HEK293T (cell line): ENCODE results near the gene WNT9A.
"Not testable (repeated sequence)": the region's sequence is repeated elsewhere in the genome, so short reads cannot be mapped to it uniquely, and the experiment has no call there.

ENCODE experiments used
- CTCF ChIA-PET: fragments of 350-600 bp; formaldehyde crosslinking; extraction: SDS; loops from one replicate; lab custom pipeline; 2021; ENCODE audit warnings: antibody characterized with exemption, inconsistent platforms; lab: Yijun Ruan, JAX
- POLR2A ChIA-PET: fragments of 350-600 bp; formaldehyde crosslinking; extraction: SDS; loops from one replicate; lab custom pipeline; 2020; ENCODE audit warnings: antibody characterized with exemption, inconsistent platforms; lab: Yijun Ruan, JAX
- DNase-seq: peaks from one replicate; pipeline ENCODE4 v3.0.0; 2012; ENCODE audit warnings: mixed read lengths; ENCODE audit errors: extremely low spot score
- ARNT ChIP-seq: fragments of 450-650 bp; IDR thresholded peaks from 2 replicates; pipeline ENCODE4 v1.6.1; 2017; ENCODE audit warnings: mild to moderate bottlenecking
- BHLHE40 ChIP-seq: fragments of 450-650 bp; IDR thresholded peaks from 2 replicates; pipeline ENCODE4 v1.6.1; 2016; ENCODE audit warnings: mild to moderate bottlenecking, moderate library complexity, borderline replicate concordance
- CTBP1 ChIP-seq: fragments of 450-650 bp; IDR thresholded peaks from 2 replicates; pipeline ENCODE4 v1.6.1; 2016; ENCODE audit warnings: borderline replicate concordance
- ELF4 ChIP-seq: fragments of 450-650 bp; IDR thresholded peaks from 2 replicates; pipeline ENCODE4 v1.6.1; 2017; ENCODE audit warnings: antibody characterized with exemption
- FOXA1 ChIP-seq: fragments of 450-650 bp; IDR thresholded peaks from 2 replicates; pipeline ENCODE4 v1.6.1; 2016; ENCODE audit warnings: mild to moderate bottlenecking
- FOXK2 ChIP-seq: fragments of 450-650 bp; IDR thresholded peaks from 2 replicates; pipeline ENCODE4 v1.6.1; 2016; ENCODE audit warnings: mild to moderate bottlenecking
- FOXM1 ChIP-seq: fragments of 450-650 bp; IDR thresholded peaks from 2 replicates; pipeline ENCODE4 v1.6.1; 2017; ENCODE audit warnings: mild to moderate bottlenecking, borderline replicate concordance
- HDGF ChIP-seq: fragments of 450-650 bp; IDR thresholded peaks from 2 replicates; pipeline ENCODE4 v1.6.1; 2017; ENCODE audit warnings: antibody characterized with exemption, borderline replicate concordance
- L3MBTL2 ChIP-seq: fragments of 450-650 bp; conservative IDR thresholded peaks from 2 replicates; pipeline ENCODE4 v1.6.1; 2016; ENCODE audit warnings: mild to moderate bottlenecking
- LEF1 ChIP-seq: fragments of 450-650 bp; IDR thresholded peaks from 2 replicates; pipeline ENCODE4 v1.6.1; 2017; ENCODE audit warnings: mild to moderate bottlenecking, borderline replicate concordance
- NFRKB ChIP-seq: fragments of 450-650 bp; IDR thresholded peaks from 2 replicates; pipeline ENCODE4 v1.6.1; 2016; ENCODE audit warnings: mild to moderate bottlenecking, moderate library complexity
- SP1 ChIP-seq: fragments of 450-650 bp; IDR thresholded peaks from 2 replicates; pipeline ENCODE4 v1.6.1; 2017
- SUZ12 ChIP-seq: fragments of 450-650 bp; IDR thresholded peaks from 2 replicates; pipeline ENCODE4 v1.6.1; 2016; ENCODE audit warnings: mild to moderate bottlenecking
- TARDBP ChIP-seq: fragments of 450-650 bp; IDR thresholded peaks from 2 replicates; pipeline ENCODE4 v1.6.1; 2016
- ZNF384 ChIP-seq: fragments of 450-650 bp; IDR thresholded peaks from 2 replicates; pipeline ENCODE4 v1.6.1; 2016
- TF ChIP-seq, protein P1 (sequence below): fragments of 450-650 bp; IDR thresholded peaks from 2 replicates; pipeline ENCODE4 v1.6.1; 2016

WNT9A gene

DNA sequence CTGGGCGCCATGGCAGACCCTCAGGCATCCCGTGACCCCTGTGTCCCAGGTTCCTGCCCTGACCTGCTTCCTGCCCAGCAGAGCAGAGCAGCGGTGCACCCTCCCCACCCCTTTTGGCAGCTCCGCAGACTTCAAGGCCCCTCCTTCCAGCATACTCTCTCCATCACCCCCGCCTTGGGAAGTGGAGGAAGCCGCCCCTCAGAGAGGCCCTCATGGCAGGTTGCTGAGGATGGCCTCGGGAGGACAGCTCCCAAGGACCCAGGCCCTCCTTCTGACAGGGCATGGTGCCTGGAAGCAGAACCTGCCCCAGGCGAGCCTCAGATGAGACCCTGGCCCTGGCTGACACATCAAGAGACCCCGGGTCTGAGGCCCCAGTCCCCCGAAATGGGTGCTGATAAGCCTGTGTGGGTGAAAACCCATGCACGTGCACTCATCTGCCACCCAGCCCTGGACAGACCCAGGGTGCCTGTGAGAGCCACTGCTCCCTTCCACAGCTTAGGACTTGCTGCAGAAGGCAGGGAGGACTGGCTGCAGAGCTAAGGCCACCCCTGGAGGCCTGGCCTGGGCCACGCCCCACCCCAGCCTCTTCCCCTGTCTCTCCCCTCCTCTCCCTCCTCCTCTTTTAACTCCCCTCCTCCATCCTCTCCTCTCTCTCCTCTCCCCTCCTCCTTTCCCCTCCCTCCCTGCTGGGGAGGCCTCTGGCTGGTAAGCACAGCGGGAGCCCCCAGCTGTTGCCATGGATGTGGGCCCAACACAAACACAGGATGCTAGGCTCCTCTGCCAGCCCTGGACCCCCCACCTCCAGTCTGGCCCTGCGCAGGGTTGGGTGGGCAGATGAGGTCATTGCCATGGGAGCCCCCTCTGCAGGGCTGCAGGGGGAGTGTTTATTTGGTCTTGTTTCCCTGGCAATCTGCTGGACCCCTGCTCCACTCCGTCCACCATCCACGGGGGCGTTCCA, 33.7 kb downstream of the WNT9A start:
- POLR2A ChIA-PET = no interaction called here
- CTCF ChIA-PET = no interaction called here
- TF ChIP-seq ARNT = no peak
- TF ChIP-seq FOXK2 = no peak
- TF ChIP-seq SUZ12 = no peak
- no peak for TF ChIP-seq BHLHE40
- TF ChIP-seq L3MBTL2 = no peak
- TF ChIP-seq ZNF384 = no peak
- no peak for TF ChIP-seq NFRKB
- no peak for TF ChIP-seq HDGF
- no peak for TF ChIP-seq FOXA1
- TF ChIP-seq FOXM1 = no peak
- no peak for TF ChIP-seq ELF4
- TF ChIP-seq TARDBP = no peak
- TF ChIP-seq CTBP1 = no peak
- no peak for TF ChIP-seq SP1
- no peak for TF ChIP-seq LEF1
- no peak for DNase-seq

DNA sequence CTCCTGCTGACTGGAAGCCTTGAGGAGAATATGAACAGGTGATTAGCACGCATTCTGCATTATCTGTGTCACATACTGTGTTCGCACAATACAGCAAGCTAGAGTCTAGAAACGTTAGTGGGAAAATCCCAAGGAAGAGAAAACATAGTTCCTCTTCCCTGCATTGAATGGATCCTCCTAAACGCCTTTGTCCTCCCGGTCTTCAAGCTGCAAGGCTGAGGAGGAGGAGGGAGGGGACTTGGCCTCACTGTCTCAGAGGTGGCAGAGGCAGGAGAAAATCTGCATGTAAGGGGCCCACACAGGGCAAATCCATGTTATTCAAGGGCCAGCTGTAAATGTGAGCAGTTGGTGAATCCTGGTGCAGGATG, 34.4 kb downstream of the WNT9A start:
- ChIA-PET CTCF (no interaction called here), POLR2A (no interaction called here)

DNA sequence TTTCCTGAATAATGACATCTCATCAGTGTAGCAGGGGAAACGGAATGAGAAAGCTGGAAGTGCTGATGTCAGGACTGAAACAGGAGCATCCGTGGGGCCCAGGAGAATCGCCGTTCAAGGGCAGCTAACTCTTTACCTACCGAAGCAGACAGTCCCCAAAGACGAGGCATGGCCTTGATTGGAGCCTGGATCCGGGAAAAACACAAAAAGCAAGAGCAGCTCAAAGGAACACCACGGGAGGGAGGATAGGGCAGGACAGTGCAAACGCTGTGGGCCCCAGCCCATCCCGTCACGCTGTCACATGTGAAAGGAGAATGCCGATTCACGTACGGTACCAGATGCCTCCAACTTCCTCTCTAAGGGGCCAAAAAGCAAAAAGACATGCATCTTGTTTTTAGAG, 34.9 kb downstream of the WNT9A start:
- TF ChIP-seq SP1 (no peak), FOXM1 (no peak), ELF4 (no peak), BHLHE40 (no peak), TARDBP (no peak), ARNT (no peak), FOXA1 (no peak), ZNF384 (no peak), L3MBTL2 (no peak), NFRKB (no peak), CTBP1 (no peak), HDGF (no peak), SUZ12 (no peak)
- TF ChIP-seq, protein P1, sequence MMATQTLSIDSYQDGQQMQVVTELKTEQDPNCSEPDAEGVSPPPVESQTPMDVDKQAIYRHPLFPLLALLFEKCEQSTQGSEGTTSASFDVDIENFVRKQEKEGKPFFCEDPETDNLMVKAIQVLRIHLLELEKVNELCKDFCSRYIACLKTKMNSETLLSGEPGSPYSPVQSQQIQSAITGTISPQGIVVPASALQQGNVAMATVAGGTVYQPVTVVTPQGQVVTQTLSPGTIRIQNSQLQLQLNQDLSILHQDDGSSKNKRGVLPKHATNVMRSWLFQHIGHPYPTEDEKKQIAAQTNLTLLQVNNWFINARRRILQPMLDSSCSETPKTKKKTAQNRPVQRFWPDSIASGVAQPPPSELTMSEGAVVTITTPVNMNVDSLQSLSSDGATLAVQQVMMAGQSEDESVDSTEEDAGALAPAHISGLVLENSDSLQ = no peak
- no peak for DNase-seq
- POLR2A ChIA-PET = no interaction called here
- CTCF ChIA-PET = no interaction called here

More for the DNA sequence above, 34.4 kb downstream of the WNT9A start:
- DNase-seq = no peak
- TF ChIP-seq FOXM1 (no peak), TARDBP (no peak), BHLHE40 (no peak), ARNT (no peak)
- TF ChIP-seq, protein P1 = no peak

DNA sequence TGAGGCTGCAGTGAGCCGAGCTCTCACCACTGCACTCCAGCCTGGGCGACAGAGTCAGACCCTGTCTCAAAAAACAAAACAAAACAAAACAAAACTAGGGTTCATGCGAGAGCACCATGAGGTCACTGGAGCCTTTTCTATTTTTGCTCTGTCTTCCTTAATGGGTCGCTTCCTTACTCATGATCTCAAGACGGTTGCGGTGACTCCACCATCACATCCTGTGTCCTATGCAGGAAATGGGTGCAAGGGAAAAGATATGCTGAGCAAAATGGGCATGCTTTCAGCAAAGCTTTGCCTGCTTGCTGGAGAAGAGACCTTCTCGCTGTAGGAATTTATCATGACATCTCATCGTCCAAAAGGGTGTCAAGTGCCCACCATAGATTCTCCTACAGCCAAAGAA, 36.4 kb downstream of the WNT9A start:
- CTCF ChIA-PET = no interaction called here
- TF ChIP-seq SP1 (no peak), ZNF384 (no peak), ELF4 (no peak), BHLHE40 (no peak), L3MBTL2 (no peak), NFRKB (no peak), ARNT (no peak), TARDBP (no peak), SUZ12 (no peak), CTBP1 (no peak), HDGF (no peak), FOXM1 (no peak)
- TF ChIP-seq, protein P1 = no peak
- DNase-seq = no peak
- POLR2A ChIA-PET = no interaction called here

DNA sequence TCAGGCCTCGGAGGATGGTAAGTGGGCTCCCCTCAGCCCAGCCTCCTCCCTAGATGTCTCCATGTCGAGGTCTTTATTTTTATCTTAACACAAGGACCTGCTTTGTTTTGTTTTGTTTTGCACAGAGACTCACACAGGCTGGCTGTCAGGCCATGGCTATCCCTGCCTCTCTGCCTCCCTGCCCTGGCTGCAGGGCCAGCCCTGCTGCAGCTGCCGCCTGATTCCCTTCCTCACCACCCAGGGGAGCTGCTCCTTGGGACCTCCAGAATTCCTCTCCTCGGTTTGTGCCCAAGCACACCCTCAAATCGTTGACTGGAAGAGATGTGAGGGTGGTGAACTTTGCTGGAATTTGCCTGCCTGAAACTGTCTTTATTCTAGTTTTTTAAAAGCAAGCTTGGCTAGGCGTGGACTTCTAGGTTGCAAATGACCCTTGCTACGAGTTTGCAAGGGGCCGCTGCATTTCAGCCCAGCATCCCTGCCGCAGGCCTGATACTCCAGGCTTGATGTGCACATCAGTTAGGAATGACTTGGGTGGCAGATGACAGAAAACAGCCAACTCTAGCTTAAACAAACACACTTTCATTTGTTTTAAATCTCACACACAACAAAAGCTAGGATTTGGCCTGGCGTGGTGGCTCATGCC, 37.1 kb downstream of the WNT9A start:
- POLR2A ChIA-PET = no interaction called here
- no peak for TF ChIP-seq SP1
- no peak for TF ChIP-seq FOXA1
- TF ChIP-seq BHLHE40 = no peak
- TF ChIP-seq FOXK2 = no peak
- no peak for TF ChIP-seq SUZ12
- TF ChIP-seq L3MBTL2 = no peak
- no peak for TF ChIP-seq TARDBP
- TF ChIP-seq, protein P1 = no peak
- no peak for TF ChIP-seq ARNT
- no peak for TF ChIP-seq ZNF384
- TF ChIP-seq CTBP1 = no peak
- no peak for TF ChIP-seq LEF1
- no peak for TF ChIP-seq NFRKB
- no peak for TF ChIP-seq FOXM1
- DNase-seq = no peak
- CTCF ChIA-PET = no interaction called here

DNA sequence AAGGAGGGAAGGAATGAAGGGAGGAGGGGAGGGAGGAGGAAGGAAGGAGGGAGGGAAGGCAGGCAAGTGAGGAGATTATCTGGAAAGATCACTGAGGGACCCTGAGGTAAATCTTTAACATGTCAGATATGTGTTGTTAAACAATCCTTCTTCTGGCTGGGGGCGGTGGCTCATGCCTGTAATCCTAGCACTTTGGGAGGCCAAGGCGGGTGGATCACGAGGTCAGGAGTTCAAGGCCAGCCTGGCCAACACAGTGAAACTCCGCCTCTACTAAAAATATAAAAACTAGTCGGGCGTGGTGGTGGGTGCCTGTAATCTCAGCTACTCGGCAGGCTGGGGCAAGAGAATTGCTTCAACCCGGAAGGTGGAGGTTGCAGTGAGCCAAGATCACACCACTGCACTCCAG, 37.8 kb downstream of the WNT9A start:
- DNase-seq, CTCF ChIA-PET, POLR2A ChIA-PET: not testable (repeated sequence)
